K562 (cell line): ENCODE results near the gene PIGV. TPM values are rescaled to one million over a fixed set of nuclear protein-coding genes. Genes with fewer than 3 reads are reported as not detected.

Experiments
- ARID1B ChIP-seq: fragments of 450-650 bp; IDR thresholded peaks from 2 replicates; pipeline ENCODE4 v1.6.1; 2016; ENCODE audit warnings: antibody characterized with exemption, mild to moderate bottlenecking, inconsistent platforms
- BRD4 ChIP-seq: fragments of 200-600 bp; sonication (generic); IDR thresholded peaks from 2 replicates; pipeline ENCODE4 v1.6.1; 2017; ENCODE audit warnings: inconsistent platforms
- COPS2 ChIP-seq: fragments of 450-650 bp; conservative IDR thresholded peaks from 2 replicates; pipeline ENCODE4 v1.6.1; 2016; ENCODE audit warnings: mild to moderate bottlenecking, moderate library complexity
- HBP1 ChIP-seq: fragments of 450-650 bp; formaldehyde crosslinking; IDR thresholded peaks from 2 replicates; pipeline ENCODE4 v1.4.0; 2022; ENCODE audit warnings: missing genetic modification characterization
- HNRNPL ChIP-seq: fragments of 200-400 bp; formaldehyde crosslinking; IDR thresholded peaks from 2 replicates; pipeline ENCODE4 v1.6.1; 2017; ENCODE audit warnings: low read depth, mild to moderate bottlenecking, low read length
- JUND ChIP-seq, 2 experiments: IDR thresholded peaks; 2 replicates in 1 of 2; 3 replicates in 1 of 2; pipeline ENCODE4 v1.6.1; 2011; ENCODE audit warnings: borderline replicate concordance in 2 of 2, low read depth in 2 of 2, low read length in 2 of 2, improper control_type of control experiment in 1 of 2, missing biosample characterization in 1 of 2, missing genetic modification characterization in 1 of 2, missing genetic modification reagents in 1 of 2
- KLF13 ChIP-seq: fragments of 450-650 bp; IDR thresholded peaks from 2 replicates; pipeline ENCODE4 v1.6.1; 2016; ENCODE audit warnings: missing genetic modification characterization, low read depth, mild to moderate bottlenecking, missing compliant biosample characterization, moderate library complexity, borderline replicate concordance
- NUFIP1 ChIP-seq: fragments of 450-650 bp; IDR thresholded peaks from 2 replicates; pipeline ENCODE4 v1.6.1; 2018; ENCODE audit not compliant: partially characterized antibody
- RFX5 ChIP-seq: IDR thresholded peaks from 2 replicates; pipeline ENCODE4 v1.6.1; 2011; ENCODE audit warnings: low read depth, mild to moderate bottlenecking, improper control_type of control experiment, low read length
- SLC30A9 ChIP-seq: fragments of 250-450 bp; sonication (Bioruptor Pico); IDR thresholded peaks from 2 replicates; pipeline ENCODE4 v1.8.0; 2022; ENCODE audit warnings: mild to moderate bottlenecking, moderate library complexity
- SMAD1 ChIP-seq: fragments of 150-350 bp; IDR thresholded peaks from 2 replicates; pipeline ENCODE4 v1.6.1; 2014; ENCODE audit warnings: low read length, low read depth; ENCODE audit not compliant: partially characterized antibody
- SOX6 ChIP-seq: fragments of 450-650 bp; IDR thresholded peaks from 2 replicates; pipeline ENCODE4 v1.6.1; 2014; ENCODE audit warnings: mild to moderate bottlenecking
- SREBF2 ChIP-seq: sonication (generic); formaldehyde crosslinking; IDR thresholded peaks from 2 replicates; pipeline ENCODE4 v1.4.0; 2020; ENCODE audit warnings: mild to moderate bottlenecking, missing genetic modification reagents
- STAT5A ChIP-seq: IDR thresholded peaks from 2 replicates; pipeline ENCODE4 v1.6.1; 2012; ENCODE audit warnings: low read length, inconsistent platforms, borderline replicate concordance
- VEZF1 ChIP-seq: fragments of 200-800 bp; sonication (Bioruptor generic); IDR thresholded peaks from 2 replicates; pipeline ENCODE4 v1.6.1; 2017; ENCODE audit warnings: missing genetic modification characterization, missing compliant biosample characterization
- WHSC1 ChIP-seq: IDR thresholded peaks from one replicate; pipeline ENCODE4 v1.6.1; 2012; ENCODE audit warnings: low read length, control low read depth, inconsistent platforms
- ZBTB1 ChIP-seq: sonication (generic); formaldehyde crosslinking; IDR thresholded peaks from 2 replicates; pipeline ENCODE4 v1.8.1; 2023; ENCODE audit warnings: missing genetic modification reagents, low read depth, mild to moderate bottlenecking, borderline replicate concordance
- ZBTB2 ChIP-seq: fragments of 450-650 bp; IDR thresholded peaks from 2 replicates; pipeline ENCODE4 v1.6.1; 2016; ENCODE audit warnings: antibody characterized with exemption
- ZSCAN29 ChIP-seq: fragments of 450-650 bp; IDR thresholded peaks from 2 replicates; pipeline ENCODE4 v1.6.1; 2017
- polyA plus RNA-seq, 8 experiments: library from polyadenylated mRNA; depleted of rRNA in 4 of 8; stranded (reverse) in 5 of 8; unstranded in 3 of 8; fragments of >200 nt; fragmentation: Nextera tagmentation in 2 of 8; fragmentation: Illumina TruSeq in 1 of 8; extraction: Ambion mirVana in 2 of 8; extraction: Trizol in 1 of 8; gene quantifications; 2 replicates each; pipeline versions ENCODE4 v1.2.1 to v1.2.3, GENCODE V29; 2011 to 2014; ENCODE audit warnings: inconsistent platforms in 1 of 8, missing spikeins in 1 of 8
- total RNA-seq, 7 experiments: library from RNA; depleted of rRNA in 6 of 7; stranded (reverse); fragments of >200 nt in 6 of 7; fragmentation: Illumina TruSeq in 2 of 7; extraction: Trizol in 2 of 7; gene quantifications; 2 replicates each; pipeline versions ENCODE4 v1.2.1 to v1.2.3, GENCODE V29; 2011 to 2021; ENCODE audit warnings: low replicate concordance in 1 of 7

Gene PIGV
- total and polyA plus RNA-seq, 9 of the 15 experiments (the other 6 are each of a cell fraction or from before 2014, with no cell fraction given): 8.4 to 21.8 (median 11.7) TPM

GRCh38 chr1:26788836-26789611 lies 1.3 kb downstream of the PIGV start (continued):
- TF ChIP-seq HNRNPL: no peak
- TF ChIP-seq SOX6: peak; percentile 44; the same call in 1 of the 2 replicates
- peak; percentile 94 for TF ChIP-seq ZSCAN29
- no peak for TF ChIP-seq SMAD1
- no peak for TF ChIP-seq SREBF2 (CRISPR knock-in tag)
- no peak for TF ChIP-seq RFX5
- 0 out of 2 replicates have a peak, but pooled peaks have one; percentile 38 for TF ChIP-seq ARID1B
- TF ChIP-seq ZBTB2: no peak; the same call in 1 of the 2 replicates
- TF ChIP-seq VEZF1 (CRISPR knock-in tag): peak; percentile 98
- no peak for TF ChIP-seq HBP1 (CRISPR knock-in tag)
- TF ChIP-seq NUFIP1: no peak
- no peak for TF ChIP-seq ZBTB1 (CRISPR knock-in tag)
- no peak for TF ChIP-seq SLC30A9 (CRISPR knock-in tag)
- TF ChIP-seq COPS2: no peak
- 0 out of 2 replicates have a peak, but pooled peaks have one; percentile 42 for TF ChIP-seq BRD4
- TF ChIP-seq WHSC1: no peak
- peak; percentile 54; the same call in 1 of the 2 replicates for TF ChIP-seq KLF13 (tag)
- 0 out of 2 replicates have a peak, but pooled peaks have one; percentile 13 for TF ChIP-seq STAT5A
- peak; percentile 49; the same call in 1 of the 2 replicates for TF ChIP-seq JUND (IDR thresholded peaks at IDR 0.05; ENCODE audit: borderline replicate concordance, low read depth, low read length)
- peak; percentile 55; the same call in 2 of the 3 replicates for TF ChIP-seq JUND (tag; IDR thresholded peaks at IDR 0.05; ENCODE audit: borderline replicate concordance, low read depth, low read length)
